NCI-H2081 treated with DMSO at 0.1 percent for 48 hours (cell line): ENCODE results near the gene C2orf78.
A peak's percentile ranks its signal among the peaks of the same experiment; 100 is the strongest.
"Not testable (repeated sequence)": the region's sequence is repeated elsewhere in the genome, so short reads cannot be mapped to it uniquely, and the experiment has no call there.

ENCODE experiments used
- DNase-seq: peaks from one replicate; lab custom pipeline; 2025; lab: John Stamatoyannopoulos, UW

C2orf78 gene

DNA sequence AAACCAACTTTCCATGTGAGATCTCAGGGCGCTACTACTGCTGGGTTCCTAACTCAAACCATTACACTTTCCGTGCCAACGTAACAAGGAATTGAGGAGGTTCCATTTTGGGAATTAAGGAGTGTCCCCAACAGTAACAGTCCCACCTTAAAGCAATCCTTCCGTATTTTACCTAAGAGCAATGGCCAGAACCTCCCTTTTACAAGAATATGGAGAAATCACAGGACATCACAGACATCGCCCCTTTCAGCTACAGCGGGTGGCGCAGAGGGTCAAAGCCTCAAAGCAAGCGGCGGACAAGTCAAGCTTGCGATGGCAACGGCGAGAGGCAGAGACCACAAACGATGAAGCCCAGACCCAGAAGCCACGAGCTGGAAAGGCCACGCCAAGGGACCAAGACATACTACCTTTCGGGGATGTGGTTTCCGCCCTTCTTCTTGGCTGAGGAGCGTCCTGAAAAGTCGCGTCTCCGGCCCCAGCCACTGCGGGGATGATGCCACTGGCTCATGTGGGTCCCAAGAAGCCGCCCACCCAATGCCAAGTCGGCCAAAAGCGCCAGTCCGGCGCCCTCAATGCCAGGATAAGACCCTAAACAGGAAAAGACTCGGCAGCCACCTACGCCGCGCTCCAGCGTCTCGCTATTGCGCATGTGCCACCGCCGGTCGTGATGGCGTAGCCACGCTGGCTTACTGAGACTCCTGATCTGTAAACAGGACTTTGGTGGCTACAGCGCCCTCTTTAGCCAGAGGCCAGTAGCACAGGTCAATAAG, 4.3 kb upstream of the C2orf78 start, which contains the start of gene DUSP11:
Gene DUSP11 (minus strand): TSS at position 637 of the 770 bp plus-strand sequence. CDS start 129 bp downstream, at position 508.
- peak; percentile 76 for DNase-seq

DNA sequence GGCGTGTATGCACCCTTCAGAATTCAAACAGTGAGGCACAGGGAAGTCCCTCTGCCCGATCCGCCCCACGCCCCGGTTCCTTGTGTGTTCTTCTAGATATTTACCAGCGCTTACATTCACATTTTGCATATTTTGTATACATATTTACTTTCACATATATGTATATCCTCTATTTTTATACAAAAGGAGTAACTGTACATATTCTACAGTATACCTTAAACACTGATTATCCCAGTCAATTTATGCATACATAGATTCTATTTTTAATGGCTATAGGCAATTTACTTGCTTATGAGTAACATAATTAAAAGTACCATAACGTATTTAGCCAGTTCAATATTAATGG, 3.8 kb upstream of the C2orf78 start:
- DNase-seq = no peak

DNA sequence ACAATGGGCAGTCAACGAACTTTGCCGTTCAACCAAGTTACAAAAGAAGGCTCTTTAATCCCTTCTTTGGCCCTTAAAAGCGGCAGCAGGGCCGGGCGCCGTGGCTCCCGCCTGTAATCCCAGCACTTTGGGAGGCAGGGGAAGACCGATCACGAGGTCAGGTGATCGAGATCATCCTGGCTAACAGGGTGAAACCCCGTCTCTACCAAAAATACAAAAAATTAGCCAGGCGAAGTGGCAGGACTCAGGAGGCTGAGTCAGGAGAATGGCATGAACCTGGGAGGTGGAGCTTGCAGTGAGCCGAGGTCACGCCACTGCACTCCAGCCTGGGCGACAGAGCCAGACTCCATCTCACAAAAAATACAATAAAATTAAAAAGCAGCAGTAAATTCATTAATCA, 581 bp upstream of the C2orf78 start:
- not testable (repeated sequence) for DNase-seq

DNA sequence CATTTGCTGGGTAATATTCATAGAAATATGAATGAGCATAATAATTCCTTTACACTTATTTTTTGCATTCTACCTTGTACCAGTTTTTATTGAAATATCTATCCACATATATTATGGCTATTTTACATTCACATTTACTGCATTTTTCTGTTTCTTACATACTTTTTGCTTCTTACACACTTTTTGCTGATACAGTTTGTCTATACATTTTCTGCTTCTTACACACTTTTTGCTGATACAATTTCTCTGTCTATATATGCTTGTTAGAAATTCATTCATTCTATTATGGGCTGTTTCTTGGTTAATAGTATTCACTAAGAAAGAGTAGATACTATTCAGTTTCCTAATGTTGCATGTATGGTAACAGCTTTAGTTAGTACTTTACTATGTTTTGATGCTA, 27.9 kb downstream of the C2orf78 start:
- DNase-seq = no peak

DNA sequence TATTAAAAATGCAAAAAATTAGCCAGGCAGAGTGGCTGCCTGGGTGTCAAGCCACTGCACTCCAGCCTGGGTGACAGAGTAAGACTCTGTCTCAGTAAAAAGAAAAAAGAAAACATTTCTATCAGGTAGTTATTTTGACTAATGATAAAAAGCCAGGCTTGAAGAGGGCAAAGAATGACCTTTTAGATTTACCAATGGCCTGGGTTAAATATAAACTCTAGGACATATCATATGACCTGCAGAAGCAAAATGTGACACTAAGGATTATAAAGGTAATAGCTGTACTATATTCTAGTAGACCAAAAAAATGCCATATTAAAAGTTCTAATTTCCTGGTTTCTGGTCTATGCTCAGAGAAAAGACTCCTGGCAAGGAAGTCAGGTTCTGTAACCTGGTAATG, 28.7 kb downstream of the C2orf78 start:
- DNase-seq = no peak

DNA sequence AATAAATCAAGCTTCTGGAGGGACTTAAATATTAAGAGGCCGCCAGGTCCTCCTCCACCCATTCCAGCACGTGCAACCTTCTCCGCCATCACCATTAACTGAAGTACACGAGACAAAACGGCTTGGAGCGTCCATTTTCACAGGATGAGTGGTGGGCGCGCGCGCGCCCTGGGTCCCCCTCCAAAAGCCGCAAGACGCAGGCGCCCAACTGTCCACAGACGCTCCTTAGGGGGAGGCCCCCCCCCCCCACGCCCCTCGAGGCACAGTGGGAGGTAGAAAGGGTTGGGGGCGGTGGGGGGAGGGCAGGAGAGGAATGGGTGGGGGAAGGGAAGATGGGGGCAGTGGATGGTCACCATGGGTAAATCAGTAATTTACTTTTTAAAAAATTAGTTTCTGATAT, 34.3 kb downstream of the C2orf78 start:
- DNase-seq = no peak

DNA sequence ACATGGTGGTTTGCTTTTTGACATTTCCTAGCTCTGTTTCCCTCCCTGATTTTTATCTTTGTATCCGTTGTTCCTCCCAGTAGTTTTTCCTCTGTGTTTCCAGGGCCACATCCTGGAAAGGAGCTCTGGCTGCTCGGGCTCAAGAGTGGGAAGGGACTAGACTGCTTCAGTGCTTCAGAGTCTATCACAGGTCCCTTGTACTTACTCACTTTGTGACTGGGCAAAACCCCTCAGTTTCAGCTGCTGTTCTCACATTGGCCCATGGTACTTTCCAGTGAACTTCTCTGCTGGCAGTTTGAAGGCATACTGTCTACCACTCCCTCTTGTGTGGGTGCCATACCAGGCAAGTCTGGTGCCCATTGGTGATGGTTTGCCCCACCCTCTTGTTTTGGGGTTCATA, 37.2 kb downstream of the C2orf78 start:
- DNase-seq = no peak

DNA sequence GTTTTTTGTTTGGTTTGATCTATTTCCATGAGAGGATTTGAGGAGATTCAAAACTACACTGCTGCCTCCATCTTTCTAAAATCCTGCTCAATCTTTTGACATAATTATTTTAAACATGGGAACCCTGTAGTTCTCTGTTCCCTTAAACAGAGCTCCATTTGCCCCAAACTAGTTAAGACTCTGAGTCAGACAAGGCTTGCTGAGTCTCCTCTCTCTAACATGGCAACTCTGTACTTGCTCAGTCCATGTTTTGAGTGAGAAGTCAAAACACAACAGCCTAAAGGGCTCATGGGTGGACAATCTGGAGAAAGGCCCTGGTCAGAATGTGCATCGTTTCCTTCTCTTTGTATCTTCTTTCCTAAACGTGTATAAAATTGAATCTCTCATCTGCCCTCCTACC, 37.7 kb downstream of the C2orf78 start:
- DNase-seq = no peak

DNA sequence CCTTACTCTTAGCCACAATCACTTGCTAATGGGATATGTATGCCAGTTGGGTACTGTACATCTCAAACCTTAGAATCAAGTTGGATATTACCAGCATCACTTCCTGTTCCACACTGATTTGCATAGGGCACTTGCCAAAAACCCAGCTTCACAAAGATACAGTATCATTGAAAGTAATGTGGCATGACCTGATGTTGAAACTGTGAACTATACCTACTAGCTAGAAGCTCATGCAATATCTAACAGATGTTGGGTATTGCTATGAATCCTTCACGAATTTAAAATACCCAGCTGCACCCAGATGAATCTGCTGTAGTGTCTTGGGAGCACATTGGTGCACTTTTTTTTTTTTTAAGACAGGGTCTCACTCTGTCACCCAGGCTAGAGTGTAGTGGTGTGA, 38.3 kb downstream of the C2orf78 start:
- DNase-seq = no peak

DNA sequence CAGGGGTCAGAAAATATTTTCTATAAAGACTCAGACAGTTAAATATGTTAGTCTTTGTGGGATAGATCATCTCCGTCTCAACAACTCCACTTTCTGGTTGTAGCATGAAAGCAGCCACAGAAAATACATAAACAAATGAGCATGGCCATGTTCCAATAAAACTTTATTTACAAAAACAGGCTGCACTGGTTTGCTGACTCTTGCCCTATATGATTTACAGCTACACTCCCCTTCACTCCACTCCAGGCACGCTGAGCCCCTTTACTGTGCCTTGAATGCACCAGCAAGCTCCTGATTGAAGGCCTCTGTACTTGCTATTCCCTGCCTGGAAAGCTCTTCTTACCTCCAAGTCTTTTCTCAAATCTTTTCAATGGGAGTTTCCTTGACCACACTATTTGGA, 39.0 kb downstream of the C2orf78 start:
- DNase-seq = no peak

DNA sequence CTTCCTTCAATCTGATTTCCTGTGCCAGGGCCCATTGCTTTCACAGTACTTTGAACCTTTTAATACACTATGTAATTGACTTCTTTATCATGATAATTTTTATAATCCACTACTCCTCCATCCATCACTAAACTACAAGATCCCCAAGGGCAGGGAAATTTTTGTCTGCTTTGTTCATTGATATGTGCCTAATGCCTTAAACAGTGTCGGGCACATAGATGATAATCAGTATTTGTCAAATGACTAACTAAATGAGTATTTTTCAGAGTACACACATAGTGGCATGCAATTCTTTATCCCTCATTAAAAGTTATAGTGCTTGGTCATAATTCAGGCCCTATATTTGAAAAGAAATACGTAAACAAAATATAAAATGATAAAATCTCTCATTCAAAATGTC, 39.4 kb downstream of the C2orf78 start:
- no peak for DNase-seq

DNA sequence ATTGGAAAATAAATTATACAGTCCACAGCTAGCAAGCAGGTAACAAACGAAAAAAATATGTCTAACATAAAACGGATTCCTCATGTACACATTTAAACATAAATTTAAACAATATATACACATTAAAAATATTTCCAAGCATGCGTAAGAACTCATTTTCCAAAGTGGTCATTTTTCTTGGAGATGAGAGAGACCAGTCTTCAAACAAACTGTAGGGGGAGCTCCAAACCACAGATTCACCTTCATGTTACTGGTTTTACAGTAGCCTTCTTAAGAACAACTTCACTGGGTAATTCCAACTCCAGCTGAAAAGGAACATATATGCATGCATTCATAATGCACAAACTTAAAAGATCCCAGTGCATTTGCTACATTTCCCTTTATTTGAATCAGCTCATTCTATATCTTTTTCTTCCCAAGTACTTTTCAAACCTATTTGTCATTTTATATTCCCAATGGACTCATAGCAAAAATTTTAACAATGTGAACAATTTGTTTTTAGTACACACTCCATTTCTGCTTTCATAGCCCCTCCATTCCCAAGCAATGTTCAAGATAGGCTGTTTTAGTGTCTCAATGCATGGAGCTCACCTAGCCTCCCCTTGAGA, 40.0 kb downstream of the C2orf78 start:
- peak; percentile 62 for DNase-seq

DNA sequence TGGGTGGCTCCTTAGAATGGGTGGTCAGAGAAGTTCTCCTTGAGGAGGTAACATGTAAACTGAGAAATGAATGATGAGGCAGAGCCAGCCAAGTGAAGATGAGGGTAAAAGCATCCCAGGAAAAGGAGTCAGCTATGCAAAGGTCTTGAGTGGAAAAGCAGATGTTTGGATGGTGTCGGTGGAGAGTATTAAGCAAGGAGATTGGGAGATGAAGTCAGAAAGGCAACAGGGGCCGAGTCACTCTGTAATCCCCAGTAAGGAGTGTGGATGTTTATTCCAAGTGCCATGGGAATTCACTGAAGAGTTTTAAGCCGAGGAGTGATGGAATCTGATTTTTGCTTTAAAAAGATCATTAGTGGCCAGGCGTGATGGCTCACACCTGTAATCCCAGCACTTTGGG, 41.4 kb downstream of the C2orf78 start:
- DNase-seq = no peak

DNA sequence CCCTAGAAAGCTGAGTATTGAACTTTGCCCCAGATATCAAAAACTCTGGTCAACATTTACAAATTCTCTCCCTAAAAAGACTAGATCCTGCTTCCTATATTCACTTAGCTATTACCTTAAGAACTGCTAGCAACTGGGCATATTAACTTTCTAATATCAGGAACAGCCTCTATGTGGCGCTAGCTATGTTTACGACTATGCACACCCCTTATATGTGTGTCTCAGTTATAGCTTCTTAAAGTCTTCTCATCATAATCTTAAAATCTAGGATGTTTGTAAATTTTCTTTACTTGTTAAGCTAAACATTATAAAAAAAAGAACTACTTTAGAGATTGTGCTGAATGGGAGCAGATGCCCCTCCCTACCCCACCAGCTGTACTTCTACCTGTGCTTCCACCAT, 43.0 kb downstream of the C2orf78 start:
- no peak for DNase-seq

DNA sequence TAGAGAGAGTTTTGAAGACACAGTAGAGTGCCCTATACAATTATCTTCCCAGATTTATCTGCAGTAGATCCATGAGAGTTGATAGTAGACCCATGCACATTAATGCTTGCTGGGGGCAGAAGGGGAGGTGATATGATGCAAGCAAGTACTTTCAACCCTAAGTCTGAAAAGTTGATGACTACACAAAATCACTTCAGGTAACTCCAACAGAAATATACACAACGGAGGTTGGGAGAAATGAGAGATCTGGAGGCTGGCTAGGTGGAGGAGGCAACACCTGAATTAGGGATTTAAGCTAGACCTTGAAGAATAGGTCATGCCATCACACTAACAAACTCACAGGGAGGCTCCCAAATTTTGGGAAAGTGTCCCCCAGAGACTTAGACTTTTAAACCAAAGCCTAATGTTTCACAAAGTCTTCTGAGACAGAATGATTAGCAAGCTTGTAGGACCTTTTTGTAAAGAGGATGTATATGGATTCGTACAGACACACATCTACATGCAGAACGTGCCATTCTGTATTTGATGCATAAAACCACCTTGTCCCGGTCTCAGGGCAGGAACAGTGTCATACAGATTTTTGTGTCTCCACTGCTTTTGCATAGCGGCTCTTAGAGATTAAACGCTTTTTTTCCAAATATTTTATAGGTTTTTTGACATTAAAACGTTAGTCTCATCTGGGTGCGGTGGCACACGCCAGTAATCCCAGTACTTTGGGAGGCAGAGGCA, 43.8 kb downstream of the C2orf78 start:
- no peak for DNase-seq

DNA sequence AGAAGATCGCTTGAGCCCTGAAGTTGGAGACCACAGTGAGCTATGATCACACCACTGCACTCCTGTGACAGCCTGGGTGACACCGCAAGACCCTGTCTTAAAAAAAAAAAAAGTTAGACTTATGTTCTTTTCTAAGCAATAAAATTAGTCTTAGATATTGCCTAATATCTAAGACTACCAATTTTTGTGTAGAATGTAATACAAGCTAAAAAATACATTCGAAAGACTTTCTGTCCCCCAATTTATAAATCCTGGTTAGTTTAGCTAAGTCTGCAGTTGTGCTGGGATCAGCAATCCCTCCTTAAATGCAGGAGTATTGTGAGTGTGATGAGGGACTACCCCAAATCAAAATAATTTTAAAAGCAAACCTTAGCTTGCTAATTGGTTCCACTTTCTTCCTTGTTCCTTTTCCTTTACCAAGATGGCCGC, 44.4 kb downstream of the C2orf78 start:
- no peak for DNase-seq

DNA sequence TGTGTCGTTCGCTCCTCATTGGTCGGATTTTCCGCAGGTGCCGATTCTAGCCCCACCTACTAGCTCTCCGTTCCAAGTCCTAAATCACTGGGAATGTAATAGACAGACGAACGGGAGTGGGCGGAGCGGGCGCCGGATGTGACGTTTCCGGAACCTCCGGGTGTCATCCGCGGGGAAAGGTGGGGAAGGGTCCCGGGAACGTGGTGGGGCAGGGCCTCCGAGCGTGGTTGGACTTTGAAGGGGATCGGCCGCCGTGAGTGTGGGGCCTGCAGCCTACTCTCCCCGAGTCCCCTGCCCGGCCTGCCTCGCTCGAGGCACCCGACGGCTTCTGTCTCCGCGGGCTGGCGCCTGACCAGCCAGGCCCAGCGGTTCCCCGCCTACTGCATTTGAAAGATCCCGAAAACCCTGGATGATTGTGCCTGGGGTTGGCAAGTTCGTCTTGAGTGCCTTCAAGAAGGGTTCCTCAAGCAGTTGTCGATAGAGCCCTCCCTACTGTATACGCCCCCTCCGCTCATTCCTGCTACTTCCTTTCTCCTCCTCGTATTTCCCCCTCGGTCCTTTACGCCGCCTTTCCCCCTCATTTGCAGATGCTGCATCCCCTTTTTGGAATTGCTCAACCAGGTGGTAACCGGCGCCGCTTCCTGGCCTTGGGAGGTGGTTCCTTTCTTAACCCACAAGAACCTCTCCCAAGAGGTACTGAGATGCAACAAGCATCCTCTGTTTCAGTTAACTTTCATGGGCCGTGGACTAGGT, 45.0 kb downstream of the C2orf78 start, which contains the start of gene STAMBP:
Gene STAMBP (plus strand): TSS at position 144 of the 753 bp plus-strand sequence. CDS start 1,896 bp downstream, outside the sequence.
- DNase-seq = peak; percentile 87

DNA sequence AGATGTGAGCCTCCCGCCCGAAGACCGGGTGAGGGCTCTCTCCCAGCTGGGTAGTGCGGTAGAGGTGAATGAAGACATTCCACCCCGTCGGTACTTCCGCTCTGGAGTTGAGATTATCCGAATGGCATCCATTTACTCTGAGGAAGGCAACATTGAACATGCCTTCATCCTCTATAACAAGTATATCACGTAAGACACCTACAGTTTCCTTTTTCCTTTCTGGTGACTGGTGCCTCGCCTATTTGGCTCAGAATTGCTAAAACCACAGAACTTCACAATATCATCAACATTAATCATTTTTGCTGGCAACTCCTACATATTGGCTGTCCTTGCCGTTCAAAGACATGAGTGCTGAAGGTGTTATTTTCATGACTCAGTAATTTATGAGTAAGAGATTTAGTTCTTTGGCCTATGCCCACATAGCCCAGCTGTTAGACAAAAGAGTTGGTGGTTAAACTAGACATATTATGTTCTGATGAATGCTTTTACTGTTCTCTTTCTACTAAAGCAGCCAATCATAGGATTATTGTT, 47.0 kb downstream of the C2orf78 start:
- DNase-seq = no peak

DNA sequence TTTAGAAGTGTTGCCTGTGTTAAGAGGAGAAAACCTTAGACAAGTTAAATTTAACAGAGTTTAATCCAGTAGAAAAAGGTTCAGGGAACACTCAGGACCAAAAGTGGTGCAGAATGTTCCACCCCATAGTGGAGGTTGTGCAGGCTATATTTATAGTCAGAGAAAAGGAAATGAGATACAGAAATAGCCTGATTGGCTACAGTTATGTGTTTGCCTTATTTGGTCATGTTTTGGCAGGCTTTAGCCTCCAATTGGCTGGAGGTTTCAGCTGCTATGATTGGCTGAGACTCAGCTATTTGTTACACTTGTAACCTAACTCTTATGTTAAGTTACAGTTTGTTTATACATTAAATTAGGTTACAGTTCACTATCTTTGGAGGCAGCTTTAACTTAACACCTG, 48.9 kb downstream of the C2orf78 start:
- no peak for DNase-seq

DNA sequence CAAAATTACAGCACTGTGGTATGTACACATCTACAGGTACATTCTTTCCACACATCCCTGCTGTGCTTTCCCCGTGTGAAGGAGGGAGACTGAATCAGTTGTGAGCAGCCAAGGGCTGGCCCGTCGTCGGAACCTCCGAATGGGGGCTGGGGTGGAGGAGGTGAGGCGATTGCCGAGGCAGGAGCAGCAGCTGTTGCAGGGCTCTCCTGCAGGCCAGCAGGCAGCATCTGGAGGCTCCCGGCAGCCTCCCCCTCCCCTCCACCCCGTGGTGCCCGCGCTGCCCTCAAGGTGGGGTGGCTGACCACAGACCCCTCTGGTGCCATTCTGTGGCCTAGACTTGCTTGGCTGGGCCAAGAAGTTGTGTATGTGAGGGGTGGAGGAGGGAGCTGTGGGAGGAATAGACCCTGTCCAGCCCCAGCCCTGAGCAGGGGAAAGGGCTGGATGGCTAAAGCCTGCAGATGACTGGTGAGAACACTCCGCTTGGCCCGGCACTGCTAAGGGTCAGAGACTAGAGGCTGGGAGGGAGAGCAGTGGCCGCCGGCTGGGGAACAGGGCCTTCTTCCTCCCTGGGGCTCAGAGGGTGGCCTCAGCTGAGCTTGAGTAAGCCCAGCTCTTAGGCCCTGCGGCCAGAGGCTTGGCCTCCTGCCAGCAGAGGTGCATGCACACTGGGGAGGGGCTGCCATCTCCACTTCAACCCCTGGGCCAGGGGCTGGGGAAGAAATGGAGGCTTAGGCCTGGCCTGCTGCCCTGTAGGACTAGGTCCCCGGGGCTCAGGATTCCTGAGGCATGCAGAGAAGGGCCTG, 52.4 kb downstream of the C2orf78 start:
- no peak for DNase-seq
